Fibroblast of pulmonary artery (primary cell): ENCODE data around the gene S100A3.
A peak's percentile ranks its signal among the peaks of the same experiment; 100 is the strongest.

ENCODE experiments used
- DNase-seq: peaks from one replicate; pipeline ENCODE4 v3.0.0-alpha.2; 2010; ENCODE audit warnings: low read depth
- H3K4me3 ChIP-seq: replicated peaks from 2 replicates; pipeline ENCODE4 v1.5.1; 2011; ENCODE audit warnings: low read depth, mild to moderate bottlenecking, control low read depth, low read length, moderate library complexity
- TF ChIP-seq, protein P1 (sequence below): IDR thresholded peaks from 2 replicates; pipeline ENCODE4 v1.5.1; 2011; ENCODE audit warnings: mild to moderate bottlenecking, control low read depth, low read length, inconsistent platforms; ENCODE audit errors: missing control alignments

The S100A3 gene

DNA sequence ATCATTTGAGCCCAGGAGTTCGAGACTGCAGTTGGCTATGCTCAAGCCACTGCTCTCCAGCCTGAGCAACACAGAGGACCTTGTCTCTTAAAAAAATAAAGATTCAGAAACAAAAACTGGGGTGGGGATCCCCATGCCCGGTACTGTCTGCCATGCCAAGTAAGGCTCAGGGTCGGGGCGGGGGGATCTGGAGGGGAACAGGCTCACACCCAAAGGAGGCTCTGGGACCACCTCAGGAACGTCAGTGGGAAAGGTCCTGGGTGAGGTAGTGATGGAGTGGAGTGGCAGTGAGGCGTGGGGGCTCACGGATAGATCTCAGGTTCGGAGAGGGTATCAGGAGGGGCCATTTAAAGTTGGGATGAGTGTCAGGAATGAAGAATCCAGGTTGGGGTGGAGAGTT is 2.7 kb downstream of the S100A3 start:
- DNase-seq, result no peak
- TF ChIP-seq, protein P1, sequence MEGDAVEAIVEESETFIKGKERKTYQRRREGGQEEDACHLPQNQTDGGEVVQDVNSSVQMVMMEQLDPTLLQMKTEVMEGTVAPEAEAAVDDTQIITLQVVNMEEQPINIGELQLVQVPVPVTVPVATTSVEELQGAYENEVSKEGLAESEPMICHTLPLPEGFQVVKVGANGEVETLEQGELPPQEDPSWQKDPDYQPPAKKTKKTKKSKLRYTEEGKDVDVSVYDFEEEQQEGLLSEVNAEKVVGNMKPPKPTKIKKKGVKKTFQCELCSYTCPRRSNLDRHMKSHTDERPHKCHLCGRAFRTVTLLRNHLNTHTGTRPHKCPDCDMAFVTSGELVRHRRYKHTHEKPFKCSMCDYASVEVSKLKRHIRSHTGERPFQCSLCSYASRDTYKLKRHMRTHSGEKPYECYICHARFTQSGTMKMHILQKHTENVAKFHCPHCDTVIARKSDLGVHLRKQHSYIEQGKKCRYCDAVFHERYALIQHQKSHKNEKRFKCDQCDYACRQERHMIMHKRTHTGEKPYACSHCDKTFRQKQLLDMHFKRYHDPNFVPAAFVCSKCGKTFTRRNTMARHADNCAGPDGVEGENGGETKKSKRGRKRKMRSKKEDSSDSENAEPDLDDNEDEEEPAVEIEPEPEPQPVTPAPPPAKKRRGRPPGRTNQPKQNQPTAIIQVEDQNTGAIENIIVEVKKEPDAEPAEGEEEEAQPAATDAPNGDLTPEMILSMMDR, result no peak

DNA sequence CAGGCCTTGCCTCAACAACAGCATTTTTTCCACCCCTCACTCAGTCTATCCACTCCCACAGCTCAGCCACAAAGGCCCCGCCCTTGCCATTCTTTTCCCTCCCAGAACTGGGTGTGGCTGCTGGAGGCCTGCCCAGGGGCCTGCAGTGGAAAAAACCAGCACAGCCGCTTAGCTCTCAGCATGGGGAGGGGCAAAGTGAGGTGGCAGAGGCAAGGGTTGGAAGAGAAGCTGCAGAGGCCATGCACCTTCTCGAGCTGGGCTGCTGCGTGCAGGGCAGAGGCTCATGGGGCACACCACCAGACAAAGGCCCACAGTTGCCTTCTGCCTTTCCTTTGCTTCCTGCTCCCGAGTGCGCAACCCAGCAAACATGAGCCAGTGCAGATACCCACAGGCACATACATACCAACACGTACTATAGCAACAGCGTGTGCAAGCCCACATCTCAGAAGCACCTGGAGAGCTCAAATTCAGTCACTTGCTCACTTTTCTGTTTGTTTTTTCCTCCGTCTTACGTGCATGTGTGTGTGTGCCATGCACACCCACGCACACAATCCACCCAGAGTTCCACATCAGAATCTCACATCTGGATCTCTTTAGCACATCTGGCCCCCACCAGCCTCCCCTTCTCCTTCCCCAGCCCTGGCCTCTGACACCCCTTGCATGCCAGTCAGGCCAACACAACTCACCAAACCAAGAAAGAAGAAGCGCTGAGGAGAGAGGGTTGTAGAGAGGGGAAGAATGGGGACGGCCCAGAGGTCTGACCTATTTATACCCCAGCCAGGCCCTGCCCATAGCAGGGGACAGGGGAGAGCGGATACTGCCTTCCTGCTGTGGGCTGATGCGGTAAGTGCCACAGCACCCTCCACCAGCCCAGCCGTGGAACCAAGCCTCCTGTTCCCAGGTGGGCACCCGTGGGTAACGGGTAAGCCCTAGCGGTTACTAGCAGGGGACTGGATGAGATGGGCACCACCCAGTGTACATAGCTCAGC is 3.7 kb downstream of the S100A3 start, which contains the start of gene S100A4:
Gene S100A4, minus strand, starts transcription at position 740 of the 989 bp plus-strand sequence. CDS start 1,012 bp downstream, outside the sequence.
- H3K4me3 ChIP-seq, result no peak within 1 kb of the TSS
- DNase-seq, result peak; percentile 92

More for the DNA sequence above, 2.7 kb downstream of the S100A3 start:
- H3K4me3 ChIP-seq, result no peak overlapping the region

DNA sequence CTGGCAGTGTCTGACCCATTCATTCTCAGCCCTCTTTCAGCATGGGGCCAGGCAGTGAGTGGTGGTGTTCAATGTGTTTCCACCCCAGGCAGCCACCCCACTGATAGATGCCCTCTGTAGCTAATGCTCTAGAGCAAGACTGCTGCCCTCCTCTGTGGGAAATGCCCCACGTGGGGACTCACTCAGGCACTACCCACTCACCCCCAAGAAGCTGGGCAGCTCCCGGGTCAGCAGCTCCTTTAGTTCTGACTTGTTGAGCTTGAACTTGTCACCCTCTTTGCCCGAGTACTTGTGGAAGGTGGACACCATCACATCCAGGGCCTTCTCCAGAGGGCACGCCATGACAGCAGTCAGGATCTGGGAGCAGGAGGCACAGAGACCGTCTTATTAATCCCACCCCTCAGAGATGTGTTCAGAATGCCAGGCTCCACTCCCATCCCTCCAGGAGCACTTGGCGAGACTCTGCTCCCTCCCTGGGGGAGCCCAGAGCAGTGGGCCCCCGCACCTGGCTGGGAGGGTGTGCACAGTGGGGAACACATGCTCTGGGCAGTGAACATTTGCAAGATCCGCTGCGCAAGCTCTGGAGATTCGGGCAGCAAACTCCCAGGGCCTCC is 4.5 kb downstream of the S100A3 start:
- DNase-seq, result no peak
- no peak overlapping the region for H3K4me3 ChIP-seq
- TF ChIP-seq, protein P1, result no peak

More for the DNA sequence above, 3.7 kb downstream of the S100A3 start, which contains the start of gene S100A4:
- TF ChIP-seq, protein P1, result no peak

DNA sequence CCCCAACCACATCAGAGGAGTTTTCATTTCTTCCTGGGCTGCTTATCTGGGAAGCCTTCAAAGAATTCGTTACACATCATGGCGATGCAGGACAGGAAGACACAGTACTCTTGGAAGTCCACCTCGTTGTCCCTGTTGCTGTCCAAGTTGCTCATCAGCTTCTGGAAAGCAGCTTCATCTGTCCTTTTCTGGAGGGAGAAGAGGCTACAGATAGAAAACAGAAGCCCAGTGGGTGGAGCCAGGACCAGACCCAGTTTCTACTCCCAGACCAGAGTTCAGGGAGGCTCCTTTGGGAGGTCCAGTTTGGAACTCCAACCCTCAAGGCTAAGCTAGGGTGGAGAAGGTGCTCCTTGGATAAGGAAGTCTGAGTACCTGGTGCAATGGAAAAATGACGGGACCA is 5.3 kb downstream of the S100A3 start:
- TF ChIP-seq, protein P1, result no peak
- H3K4me3 ChIP-seq, result no peak overlapping the region
- DNase-seq, result no peak

DNA sequence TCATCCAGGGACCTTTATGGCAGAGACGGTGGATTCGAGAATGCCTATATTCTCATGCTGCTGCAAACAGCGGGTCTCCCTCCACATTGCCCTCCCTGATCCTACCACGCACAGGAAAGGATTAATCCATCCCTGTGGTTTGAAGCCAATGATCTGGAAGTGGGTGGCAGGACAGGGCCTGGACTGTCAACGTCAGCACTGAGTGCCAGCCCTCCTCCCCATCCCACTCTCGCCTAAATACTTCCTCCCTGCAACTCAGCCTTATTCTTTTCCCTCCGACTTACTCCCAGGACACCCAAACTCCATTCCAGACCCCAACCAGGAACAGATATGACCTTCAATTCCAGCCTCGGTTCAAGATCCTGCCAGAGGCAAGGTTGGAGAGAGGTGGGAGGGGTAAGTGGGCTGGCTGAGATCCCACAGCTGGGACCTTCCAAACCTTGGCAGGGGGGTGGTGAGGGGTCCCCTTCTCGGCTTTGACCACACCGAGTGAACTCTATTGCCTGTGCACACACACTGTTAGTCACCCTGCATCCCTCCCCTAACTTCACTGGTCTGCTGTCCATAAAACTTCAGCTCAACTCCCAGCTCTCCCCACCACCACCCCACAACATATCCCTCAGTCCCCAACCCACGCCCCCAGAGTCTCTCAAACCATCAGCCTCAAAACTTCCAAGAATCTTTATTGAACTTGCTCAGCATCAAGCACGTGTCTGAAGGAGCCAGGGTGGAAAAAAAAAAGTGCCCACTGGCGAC is 5.9 kb downstream of the S100A3 start:
- no peak overlapping the region for H3K4me3 ChIP-seq
- DNase-seq, result no peak
- TF ChIP-seq, protein P1, result no peak
